A549 (cell line): ENCODE measurements around the gene BRICD5. TPM values are rescaled to one million over a fixed set of nuclear protein-coding genes. Genes with fewer than 3 reads are reported as not detected.
A peak's percentile ranks its signal among the peaks of the same experiment; 100 is the strongest.
"Not testable (repeated sequence)": the region's sequence is repeated elsewhere in the genome, so short reads cannot be mapped to it uniquely, and the experiment has no call there.

Source experiments
- ATAC-seq, 2 experiments: fragments of 200-7000 bp in 1 of 2; fragments of >200 bp in 1 of 2; cut with Nextera tagmentation in 1 of 2; cut with Tn5 transposase in 1 of 2; 3 replicates each; pipeline versions ENCODE4 v1.8.0 to v1.9.1; 2018 to 2020; ENCODE audit warnings: mild to moderate bottlenecking in 1 of 2, moderate library complexity in 1 of 2
- CTCF ChIA-PET: fragments of 300-600 bp; sonication (Branson Sonifier 250); formaldehyde crosslinking; extraction: SDS; loops from one replicate; lab custom pipeline; 2021; ENCODE audit warnings: antibody characterized with exemption, inconsistent platforms; lab: Yijun Ruan, JAX
- POLR2A ChIA-PET: fragments of 350-600 bp; formaldehyde crosslinking; extraction: SDS; loops from one replicate; lab custom pipeline; 2021; ENCODE audit warnings: antibody characterized with exemption, inconsistent platforms; lab: Yijun Ruan, JAX
- DNase-seq, 2 experiments: peaks; one replicate each; pipeline versions ENCODE4 v3.0.0 to v3.0.0-alpha.2; 2011 to 2016; ENCODE audit warnings: low read depth in 1 of 2, low spot score in 1 of 2
- FAIRE-seq: peaks from 2 replicates; lab custom pipeline; 2011; peaks lifted over from hg19 to GRCh38; lab: Jason Lieb, UNC
- H3K27ac ChIP-seq, 2 experiments: fragments of >200 bp; sonication (Bioruptor Twin); formaldehyde crosslinking; 3 replicates each; pipeline ENCODE4 v1.5.1; 2016 to 2017
- H3K4me1 ChIP-seq: fragments of >200 bp; sonication (Bioruptor Twin); formaldehyde crosslinking; 3 replicates; pipeline ENCODE4 v1.6.1; 2016
- H3K4me2 ChIP-seq: fragments of >200 bp; sonication (Bioruptor Twin); formaldehyde crosslinking; 3 replicates; pipeline ENCODE4 v1.6.1; 2016
- H3K4me3 ChIP-seq: fragments of >200 bp; sonication (Bioruptor Twin); formaldehyde crosslinking; 3 replicates; pipeline ENCODE4 v1.5.1; 2016
- H3K9me3 ChIP-seq: fragments of >200 bp; sonication (Bioruptor Twin); formaldehyde crosslinking; 3 replicates; pipeline ENCODE4 v1.6.1; 2016
- BHLHE40 ChIP-seq: IDR thresholded peaks from 2 replicates; pipeline ENCODE4 v1.6.1; 2012; ENCODE audit warnings: low read depth, low read length, inconsistent platforms
- CBX2 ChIP-seq: fragments of 200-600 bp; sonication (generic); IDR thresholded peaks from 2 replicates; pipeline ENCODE4 v1.6.1; 2016; ENCODE audit warnings: low read depth, mild to moderate bottlenecking, borderline replicate concordance
- CHD4 ChIP-seq: fragments of 200-600 bp; sonication (generic); IDR thresholded peaks from 2 replicates; pipeline ENCODE4 v1.6.1; 2016; ENCODE audit warnings: antibody characterized with exemption, mild to moderate bottlenecking, borderline replicate concordance
- E2F6 ChIP-seq: IDR thresholded peaks from 2 replicates; pipeline ENCODE4 v1.6.1; 2012; ENCODE audit warnings: low read depth, borderline replicate concordance
- EHMT2 ChIP-seq: fragments of 200-600 bp; sonication (generic); IDR thresholded peaks from 2 replicates; pipeline ENCODE4 v1.6.1; 2016; ENCODE audit warnings: antibody characterized with exemption, low read depth, mild to moderate bottlenecking, moderate library complexity
- EP300 ChIP-seq, 2 experiments: fragments of >200 bp; sonication (Bioruptor Twin); formaldehyde crosslinking; IDR thresholded peaks; 2 replicates in 1 of 2; 3 replicates in 1 of 2; pipeline ENCODE4 v1.6.1; 2016 to 2017
- HDAC2 ChIP-seq: fragments of 200-600 bp; sonication (generic); IDR thresholded peaks from 2 replicates; pipeline ENCODE4 v1.6.1; 2016
- HOXB5 ChIP-seq: fragments of 250-450 bp; sonication (Bioruptor Pico); IDR thresholded peaks from 2 replicates; pipeline ENCODE4 v1.5.0; 2020; ENCODE audit warnings: mild to moderate bottlenecking, moderate library complexity
- JUN ChIP-seq, 2 experiments: fragments of >200 bp; sonication (Bioruptor Twin); formaldehyde crosslinking; IDR thresholded peaks; 2 replicates in 1 of 2; 3 replicates in 1 of 2; pipeline ENCODE4 v1.6.1; 2016 to 2017
- MAX ChIP-seq: IDR thresholded peaks from 2 replicates; pipeline ENCODE4 v1.6.1; 2012
- NFE2L2 ChIP-seq: fragments of 150-350 bp; conservative IDR thresholded peaks from 2 replicates; pipeline ENCODE4 v1.6.1; 2014; ENCODE audit warnings: low read length
- PBX3 ChIP-seq: IDR thresholded peaks from 2 replicates; pipeline ENCODE4 v1.6.1; 2012
- PHF8 ChIP-seq: fragments of 200-600 bp; sonication (generic); IDR thresholded peaks from 2 replicates; pipeline ENCODE4 v1.6.1; 2016; ENCODE audit warnings: low read depth, mild to moderate bottlenecking, antibody characterized with exemption, moderate library complexity, borderline replicate concordance
- RFX5 ChIP-seq: fragments of 450-650 bp; IDR thresholded peaks from 2 replicates; pipeline ENCODE4 v1.7.1; 2014; ENCODE audit warnings: antibody characterized with exemption, mild to moderate bottlenecking, moderate library complexity
- SMC3 ChIP-seq: fragments of >200 bp; sonication (Bioruptor Twin); formaldehyde crosslinking; IDR thresholded peaks from 3 replicates; pipeline ENCODE4 v1.6.1; 2018; ENCODE audit warnings: inconsistent platforms
- ZNF302 ChIP-seq: fragments of 250-450 bp; sonication (Bioruptor Pico); IDR thresholded peaks from 2 replicates; pipeline ENCODE4 v1.9.0; 2021; ENCODE audit warnings: inconsistent platforms, mild to moderate bottlenecking, moderate library complexity
- ZSCAN20 ChIP-seq: fragments of 250-450 bp; sonication (Bioruptor Pico); IDR thresholded peaks from 2 replicates; pipeline ENCODE4 v1.8.0; 2022; ENCODE audit warnings: mild to moderate bottlenecking, moderate library complexity
- WGBS: methylation state at CpG from one replicate; pipeline ENCODE4 v1.1.6; 2017; ENCODE audit errors: missing lambda C conversion rate; 5-methylcytosine and 5-hydroxymethylcytosine counted together
- polyA minus RNA-seq: library from RNA; depleted of rRNA, polyadenylated mRNA; stranded (reverse); fragments of >200 nt; gene quantifications from 2 replicates; pipeline ENCODE4 v1.2.3, GENCODE V29; 2011; rRNA and poly(A)+ RNA removed
- polyA plus RNA-seq, 4 experiments: library from polyadenylated mRNA; depleted of rRNA in 3 of 4; stranded (reverse); fragments of >200 nt; fragmentation: RNase III in 1 of 4; extraction: RNeasy Plus Mini Kit Qiagen cat#74134 plus additional on column Dnase treatment in 1 of 4; gene quantifications; 2 replicates in 3 of 4; 3 replicates in 1 of 4; pipeline ENCODE4 v1.2.3, GENCODE V29; 2011 to 2017

BRICD5 gene
- polyA plus RNA-seq (2011; rRNA removed), result 2.0 and 3.1 TPM in 2 replicates
- 6.3 TPM in 2 replicates for polyA plus RNA-seq (2012; cell fraction: cytosol; rRNA removed)
- 65.9 and 71.3 TPM in 2 replicates for polyA plus RNA-seq (2012; cell fraction: nucleus; rRNA removed)
- 7.4 to 11.6 TPM (median 9.1 TPM) in 3 replicates for polyA plus RNA-seq (2017; fragmentation: RNase III; extraction: RNeasy Plus Mini Kit Qiagen cat#74134 plus additional on column Dnase treatment)
- polyA minus RNA-seq, result 0.54 and 1.9 TPM in 2 replicates

DNA sequence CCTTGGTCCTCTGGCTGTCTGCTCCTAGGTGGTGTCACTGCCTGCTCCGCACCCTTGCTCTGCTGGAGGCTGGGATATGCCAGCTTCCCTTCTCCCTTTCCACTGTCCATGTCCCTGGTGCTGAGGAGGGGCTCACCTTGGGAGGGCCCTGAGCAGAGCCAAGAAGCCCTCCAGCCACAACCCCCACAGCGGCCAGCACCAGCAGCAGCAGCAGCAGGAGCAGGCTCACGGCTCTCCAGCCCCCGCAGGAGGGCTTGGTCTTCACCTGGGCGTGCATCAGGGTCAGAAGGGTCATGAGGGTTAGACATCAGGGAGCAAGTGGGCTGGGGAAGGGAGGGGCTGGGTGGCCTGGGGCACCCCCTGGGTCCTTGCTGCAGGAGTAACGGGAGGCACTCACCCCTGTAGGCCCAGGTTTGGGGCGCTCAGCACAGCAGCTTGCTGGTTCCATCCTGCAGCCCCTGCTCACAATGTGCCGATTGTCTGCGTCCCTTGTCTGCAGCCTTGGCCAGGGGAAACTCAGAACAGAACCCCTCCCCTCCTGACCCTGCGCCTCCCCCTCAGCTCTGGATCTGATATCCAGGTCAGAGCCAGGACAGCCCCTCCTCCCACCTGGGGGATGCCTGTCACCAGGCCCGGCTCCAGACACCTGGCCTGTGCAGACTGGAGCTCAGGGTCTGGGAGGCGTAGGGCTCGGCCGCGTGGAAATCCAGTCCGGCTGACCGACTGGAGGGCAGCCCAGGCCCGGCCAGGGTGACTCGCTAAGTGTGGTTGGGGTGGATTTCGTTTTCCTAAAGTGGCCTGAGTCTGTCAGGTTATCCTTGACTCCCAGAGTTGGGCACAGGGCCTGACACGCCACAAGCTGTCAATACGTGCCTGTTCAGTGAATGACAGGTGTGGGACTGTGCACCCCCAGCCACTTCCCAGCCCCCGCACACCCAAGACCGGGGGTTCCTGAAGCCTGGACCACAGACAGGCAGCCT, at the start of gene BRICD5:
BRICD5 (minus strand) TSS at position 478 of the 980 bp plus-strand sequence; CDS start at position 448, 30 bp downstream.
- DNase-seq (no peak), ATAC-seq (no peak), FAIRE-seq (no peak)
- TF ChIP-seq E2F6 (no peak), HDAC2 (no peak), ZNF302 (CRISPR knock-in tag) (no peak), JUN (IDR thresholded peaks at IDR 0.05) (peak in 1 of 2 experiments; percentile 15; a peak in 1 of 5 replicates), BHLHE40 (no peak), CHD4 (no peak), CBX2 (no peak), SMC3 (no peak), PBX3 (peak; percentile 9)
- CTCF ChIA-PET, result interaction anchor here (0.8 to 4.8 kb wide), 2 partner anchors 16 kb away, joined by 6 to 28 read pairs; no protein-coding TSS in a partner anchor
- no peak within 1 kb of the TSS for H3K4me2 ChIP-seq
- POLR2A ChIA-PET, result interaction anchor here (1.8 kb wide), 1 partner anchor 55 kb away, joined by 8 read pairs; the partner anchor contains the start of gene TRAF7
- peak within 1 kb of the TSS in 1 of 2 experiments; percentile 20; a peak in 1 of 6 replicates for H3K27ac ChIP-seq
- peaks cover 31% of the 10 kb centered on the region for H3K4me1 ChIP-seq
- 75% methylated on average over 14 of the region's 24 CpGs for WGBS
- H3K4me3 ChIP-seq, result no peak within 1 kb of the TSS
- no peaks in the 10 kb centered on the region for H3K9me3 ChIP-seq

DNA sequence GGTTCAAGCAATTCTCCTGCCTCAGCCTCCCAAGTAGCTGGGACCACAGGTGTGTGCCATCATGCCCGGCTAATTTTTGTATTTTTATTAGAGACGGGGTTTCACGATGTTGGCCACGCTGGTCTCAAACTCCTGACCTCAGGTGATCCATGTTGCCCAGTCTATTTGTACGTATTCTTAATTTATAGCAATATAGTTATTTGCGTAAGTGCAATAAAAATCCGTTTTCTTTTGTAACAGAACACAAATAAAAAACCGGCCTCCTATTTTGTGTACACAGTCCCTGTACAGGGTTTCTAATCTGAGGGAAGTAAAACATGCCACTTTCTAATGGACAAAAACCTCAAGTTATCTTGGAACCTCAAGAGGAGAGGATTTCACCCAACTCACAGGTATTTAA, 49.6 kb upstream of the BRICD5 start:
- Histone ChIP-seq H3K4me1 (no peaks in the 10 kb centered on the region; the same call in 2 of the 3 replicates), H3K27ac (no peak overlapping the region), H3K9me3 (no peaks in the 10 kb centered on the region), H3K4me2 (no peak overlapping the region), H3K4me3 (no peak overlapping the region)
- POLR2A ChIA-PET, result no interaction called here
- 87% methylated on average over 8 of the region's 8 CpGs for WGBS
- FAIRE-seq (no peak), DNase-seq (no peak)
- TF ChIP-seq NFE2L2, result no peak
- TF ChIP-seq PHF8, result no peak
- TF ChIP-seq EP300 (IDR thresholded peaks at IDR 0.05), result no peak
- no peak for TF ChIP-seq MAX
- TF ChIP-seq EHMT2, result no peak
- TF ChIP-seq ZSCAN20, result no peak
- TF ChIP-seq RFX5, result no peak
- no peak for TF ChIP-seq HOXB5 (CRISPR knock-in tag)
- TF ChIP-seq, all 56 proteins: peak for 0
- ATAC-seq, result no peak
- CTCF ChIA-PET, result interaction anchor here (1.3 kb wide), 1 partner anchor 9 kb away, joined by 3 read pairs; the partner anchor contains the start of gene ECI1

DNA sequence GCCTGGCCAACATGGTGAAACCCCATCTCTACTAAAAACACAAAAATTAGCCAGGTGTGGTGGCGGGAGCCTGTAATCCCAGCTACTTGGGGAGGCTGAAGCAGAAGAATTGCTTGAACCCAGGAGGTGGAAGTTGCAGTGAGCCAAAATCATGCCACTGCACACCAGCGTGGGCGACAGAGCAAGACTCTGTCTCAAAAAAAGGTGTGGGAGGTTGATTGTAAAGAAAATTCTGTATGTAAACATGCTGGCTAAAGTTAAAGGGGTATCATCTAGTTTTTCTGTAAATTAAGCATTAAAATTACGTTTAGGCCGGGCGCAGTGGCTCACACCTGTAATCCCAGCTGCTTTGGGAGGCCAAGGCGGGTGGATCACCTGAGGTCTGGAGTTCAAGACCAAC, 47.9 kb upstream of the BRICD5 start:
- POLR2A ChIA-PET, ATAC-seq, H3K4me1 ChIP-seq, FAIRE-seq, H3K4me2 ChIP-seq, H3K4me3 ChIP-seq, DNase-seq, H3K9me3 ChIP-seq, H3K27ac ChIP-seq: not testable (repeated sequence)
- CTCF ChIA-PET, result interaction anchor here (0.9 to 1.5 kb wide), 4 partner anchors 12 to 46 kb away, joined by 3 read pairs; no protein-coding TSS in a partner anchor
- WGBS, result 96% methylated on average over 7 of the region's 7 CpGs
